RWPE2 (cell line): ENCODE data around the gene MRPS18B.

Experiments used
- ATAC-seq: fragments of 200-7000 bp; cut with Tn5 transposase; 3 replicates; pipeline ENCODE4 v1.9.1; 2021; ENCODE audit warnings: low read depth
- DNase-seq: peaks from one replicate; pipeline ENCODE4 v3.0.0-alpha.2; 2020; ENCODE audit warnings: low spot score
- H3K27ac ChIP-seq: fragments of 450-650 bp; 2 replicates; pipeline ENCODE4 v1.5.1; 2017; ENCODE audit warnings: mild to moderate bottlenecking; ENCODE audit not compliant: poor library complexity, severe bottlenecking
- H3K27me3 ChIP-seq: fragments of 250-450 bp; sonication (Bioruptor Pico); 2 replicates; pipeline ENCODE4 v1.5.1; 2021; ENCODE audit warnings: mild to moderate bottlenecking, moderate library complexity; ENCODE audit not compliant: insufficient read depth, poor library complexity, severe bottlenecking
- H3K36me3 ChIP-seq: fragments of 250-450 bp; sonication (Bioruptor Pico); 2 replicates; pipeline ENCODE4 v1.5.1; 2020; ENCODE audit warnings: low read depth, mild to moderate bottlenecking, moderate library complexity
- H3K4me1 ChIP-seq: fragments of 250-450 bp; sonication (Bioruptor Pico); 2 replicates; pipeline ENCODE4 v1.5.1; 2021; ENCODE audit warnings: mild to moderate bottlenecking, moderate library complexity; ENCODE audit not compliant: insufficient read depth, poor library complexity, severe bottlenecking
- H3K4me3 ChIP-seq: fragments of 250-450 bp; sonication (Bioruptor Pico); 2 replicates; pipeline ENCODE4 v1.5.1; 2021; ENCODE audit warnings: mild to moderate bottlenecking, moderate library complexity; ENCODE audit not compliant: severe bottlenecking
- H3K9me3 ChIP-seq: fragments of 250-450 bp; sonication (Bioruptor Pico); 2 replicates; pipeline ENCODE4 v1.5.1; 2021; ENCODE audit warnings: mild to moderate bottlenecking, moderate library complexity; ENCODE audit not compliant: severe bottlenecking
- TF ChIP-seq, protein P1 (sequence below): fragments of 450-650 bp; IDR thresholded peaks from one replicate; pipeline ENCODE4 v1.5.1; 2017; ENCODE audit warnings: mild to moderate bottlenecking, moderate library complexity; ENCODE audit not compliant: poor library complexity, severe bottlenecking

MRPS18B gene

DNA sequence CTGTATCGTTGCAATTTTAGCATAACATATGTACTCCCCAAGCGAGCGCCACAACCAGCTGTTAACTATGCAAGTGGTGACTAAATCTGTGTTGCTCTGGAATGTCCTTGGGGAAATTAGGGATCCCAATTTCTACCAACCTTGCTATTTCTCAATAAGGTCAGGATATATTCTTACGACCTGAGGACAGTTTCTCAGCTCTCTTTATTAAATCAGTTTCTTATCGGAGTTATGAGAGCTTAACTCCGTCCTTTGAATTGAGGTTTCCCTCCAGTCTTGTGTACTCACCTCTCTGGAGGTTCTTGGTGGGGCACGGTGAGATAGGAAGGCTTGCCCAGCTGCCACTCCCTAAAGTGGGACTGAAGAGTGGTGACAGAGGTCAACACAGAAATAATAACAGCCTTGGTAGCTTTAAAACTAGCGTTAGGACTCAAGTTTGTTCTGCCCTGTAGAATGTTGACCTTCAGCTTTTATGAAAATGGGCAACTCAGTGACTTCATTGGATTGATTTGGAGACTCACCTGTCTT is 694 bp downstream of the MRPS18B start:
- ATAC-seq (no peak), DNase-seq (no peak)
- Histone ChIP-seq H3K4me3 (peak overlapping the region; percentile 58), H3K36me3 (peaks cover 67% of the 10 kb centered on the region), H3K27ac (peak overlapping the region; percentile 82), H3K9me3 (no peaks in the 10 kb centered on the region), H3K4me1 (peaks cover 14% of the 10 kb centered on the region), H3K27me3 (no peaks in the 10 kb centered on the region)
- TF ChIP-seq, protein P1, sequence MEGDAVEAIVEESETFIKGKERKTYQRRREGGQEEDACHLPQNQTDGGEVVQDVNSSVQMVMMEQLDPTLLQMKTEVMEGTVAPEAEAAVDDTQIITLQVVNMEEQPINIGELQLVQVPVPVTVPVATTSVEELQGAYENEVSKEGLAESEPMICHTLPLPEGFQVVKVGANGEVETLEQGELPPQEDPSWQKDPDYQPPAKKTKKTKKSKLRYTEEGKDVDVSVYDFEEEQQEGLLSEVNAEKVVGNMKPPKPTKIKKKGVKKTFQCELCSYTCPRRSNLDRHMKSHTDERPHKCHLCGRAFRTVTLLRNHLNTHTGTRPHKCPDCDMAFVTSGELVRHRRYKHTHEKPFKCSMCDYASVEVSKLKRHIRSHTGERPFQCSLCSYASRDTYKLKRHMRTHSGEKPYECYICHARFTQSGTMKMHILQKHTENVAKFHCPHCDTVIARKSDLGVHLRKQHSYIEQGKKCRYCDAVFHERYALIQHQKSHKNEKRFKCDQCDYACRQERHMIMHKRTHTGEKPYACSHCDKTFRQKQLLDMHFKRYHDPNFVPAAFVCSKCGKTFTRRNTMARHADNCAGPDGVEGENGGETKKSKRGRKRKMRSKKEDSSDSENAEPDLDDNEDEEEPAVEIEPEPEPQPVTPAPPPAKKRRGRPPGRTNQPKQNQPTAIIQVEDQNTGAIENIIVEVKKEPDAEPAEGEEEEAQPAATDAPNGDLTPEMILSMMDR, result no peak

DNA sequence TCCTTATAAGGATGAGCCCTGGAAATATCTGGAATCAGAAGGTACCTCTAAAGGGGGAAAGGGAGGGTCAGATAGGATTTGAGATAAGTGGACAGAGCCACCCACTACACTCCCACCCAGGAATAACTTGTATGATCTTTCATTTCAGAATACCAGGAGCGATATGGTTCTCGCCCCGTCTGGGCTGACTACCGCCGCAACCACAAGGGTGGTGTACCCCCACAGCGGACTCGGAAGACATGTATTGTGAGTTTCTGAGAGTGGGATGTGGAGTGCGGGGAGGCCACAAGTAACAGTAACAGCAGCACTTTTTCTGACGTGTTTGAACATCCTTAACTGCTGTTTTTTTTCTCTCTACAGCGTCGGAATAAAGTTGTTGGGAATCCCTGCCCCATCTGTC is 1.9 kb downstream of the MRPS18B start:
- Histone ChIP-seq H3K27me3 (no peaks in the 10 kb centered on the region), H3K9me3 (no peaks in the 10 kb centered on the region), H3K4me3 (no peak overlapping the region), H3K27ac (no peak overlapping the region), H3K36me3 (peaks cover 77% of the 10 kb centered on the region), H3K4me1 (peaks cover 2% of the 10 kb centered on the region)
- TF ChIP-seq, protein P1, result no peak
- DNase-seq, result no peak
- no peak for ATAC-seq

DNA sequence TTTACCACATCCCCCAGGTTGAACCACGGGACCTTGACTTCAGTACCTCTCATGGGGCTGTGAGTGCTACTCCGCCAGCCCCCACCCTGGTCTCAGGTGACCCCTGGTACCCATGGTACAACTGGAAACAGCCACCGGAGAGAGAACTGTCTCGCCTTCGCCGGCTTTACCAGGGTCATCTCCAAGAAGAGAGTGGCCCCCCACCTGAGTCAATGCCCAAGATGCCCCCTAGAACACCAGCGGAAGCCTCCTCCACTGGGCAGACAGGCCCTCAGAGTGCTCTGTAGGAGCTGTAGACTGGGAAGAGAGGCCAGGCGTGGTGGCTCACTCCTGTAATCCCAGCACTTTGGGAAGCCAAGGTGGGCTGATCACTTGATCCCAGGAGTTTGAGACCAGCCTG is 7.9 kb downstream of the MRPS18B start:
- no peak for ATAC-seq
- Histone ChIP-seq H3K36me3 (peaks cover 80% of the 10 kb centered on the region), H3K4me1 (no peaks in the 10 kb centered on the region)

DNA sequence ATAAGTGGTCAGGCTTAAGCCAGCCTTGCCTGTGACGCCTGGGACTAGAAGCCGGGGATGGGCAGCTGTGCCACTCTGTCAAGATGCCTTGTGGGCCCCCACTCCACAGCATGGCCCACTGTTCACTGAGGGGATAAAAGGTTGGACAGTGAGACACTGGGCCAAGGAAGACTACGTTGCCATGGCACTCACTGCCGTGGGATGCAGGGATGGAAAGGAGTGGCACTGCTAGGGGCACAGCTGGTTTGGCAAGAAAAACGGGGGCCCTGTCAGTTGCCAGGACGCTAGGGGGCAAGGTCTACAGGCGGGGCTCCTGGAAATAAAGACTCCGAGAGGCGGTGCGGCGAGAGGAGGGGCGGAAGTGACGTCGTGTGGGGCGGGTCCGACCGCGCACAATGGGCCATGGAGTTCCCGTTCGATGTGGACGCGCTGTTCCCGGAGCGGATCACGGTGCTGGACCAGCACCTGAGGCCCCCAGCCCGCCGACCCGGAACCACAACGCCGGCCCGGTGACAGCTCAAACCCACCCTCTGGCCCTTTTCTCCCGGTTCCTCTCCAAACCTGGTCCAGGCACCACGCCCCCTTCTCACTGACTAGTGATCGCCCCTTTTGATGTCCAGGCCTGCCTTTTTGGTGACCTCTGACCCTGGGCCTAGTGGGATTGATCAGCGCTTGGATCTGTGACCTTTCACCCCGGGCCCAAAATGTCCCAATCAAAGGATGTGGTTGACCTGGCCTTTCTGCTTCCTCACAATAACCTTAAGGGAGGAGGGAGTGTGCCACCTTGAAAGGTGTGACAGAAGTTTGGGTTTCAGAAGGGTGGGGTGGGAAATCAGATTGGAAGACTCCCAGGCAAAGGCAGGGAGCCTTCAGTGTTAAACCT is 9.1 kb downstream of the MRPS18B start, which contains the start of gene ATAT1:
Gene ATAT1, plus strand, starts transcription at position 391 of the 883 bp plus-strand sequence.
- TF ChIP-seq, protein P1, result peak; percentile 44
- peak; percentile 82 for DNase-seq
- ATAC-seq, result peak; percentile 96
- Histone ChIP-seq H3K27me3 (no peaks in the 10 kb centered on the region), H3K27ac (peak within 1 kb of the TSS; percentile 32), H3K4me1 (no peaks in the 10 kb centered on the region), H3K4me3 (peak within 1 kb of the TSS; percentile 46), H3K36me3 (peaks cover 68% of the 10 kb centered on the region), H3K9me3 (no peaks in the 10 kb centered on the region)

More for the DNA sequence above, 7.9 kb downstream of the MRPS18B start:
- DNase-seq, result no peak
- Histone ChIP-seq H3K9me3 (no peaks in the 10 kb centered on the region), H3K4me3 (no peak overlapping the region), H3K27me3 (no peaks in the 10 kb centered on the region), H3K27ac (no peak overlapping the region)
- TF ChIP-seq, protein P1, result no peak
